ENCODE results near the gene IGFBP5. TPM values are rescaled to one million over a fixed set of nuclear protein-coding genes. Genes with fewer than 3 reads are reported as not detected.

IGFBP5 gene
- total RNA-seq, 1 donor from 2014 or later = 150 TPM

GRCh38 chr2:216714376-216714775 is 19.0 kb upstream of the IGFBP5 start:
- no peak overlapping the region for H3K27ac ChIP-seq
- H3F3A ChIP-seq (ENCODE audit: low read depth) = no peaks in the 10 kb centered on the region
- H3K9ac ChIP-seq = no peak overlapping the region
- H2AFZ ChIP-seq (replicated peaks) = no peak overlapping the region
- H3K79me2 ChIP-seq (ENCODE audit: low read depth) = no peaks in the 10 kb centered on the region
- no peaks in the 10 kb centered on the region for H3K9me3 ChIP-seq (ENCODE audit: low read depth)
- H3K9me3 Mint-ChIP-seq = no peaks in the 10 kb centered on the region
- no peak overlapping the region for H3K4me2 ChIP-seq
- no peaks in the 10 kb centered on the region for H4K20me1 ChIP-seq (ENCODE audit: low read depth)
- H3K4me1 Mint-ChIP-seq = peaks cover 35% of the 10 kb centered on the region
- H3K27me3 Mint-ChIP-seq (ENCODE audit: insufficient read depth, low read depth) = no peaks in the 10 kb centered on the region
- no peaks in the 10 kb centered on the region for H3K36me3 ChIP-seq
- no peak overlapping the region for H3K27ac Mint-ChIP-seq
- no peak overlapping the region for H3K4me3 Mint-ChIP-seq
- DNase-seq (ENCODE audit: low spot score) = no peak
- H3K4me1 ChIP-seq = peaks cover 6% of the 10 kb centered on the region
- no peaks in the 10 kb centered on the region for H3K36me3 Mint-ChIP-seq
- TF ChIP-seq CTCF (IDR thresholded peaks at IDR 0.05) (no peak), EZH2 (IDR thresholded peaks at IDR 0.05) (no peak), EZH2phosphoT487 (IDR thresholded peaks at IDR 0.05) (no peak)
- H3K27me3 ChIP-seq = no peaks in the 10 kb centered on the region
- H3K4me3 ChIP-seq = no peak overlapping the region

- Histone ChIP-seq H3F3A (ENCODE audit: low read depth) (no peaks in the 10 kb centered on the region), H3K36me3 (no peaks in the 10 kb centered on the region), H3K9me3 (ENCODE audit: low read depth) (peaks cover 4% of the 10 kb centered on the region), H3K79me2 (ENCODE audit: low read depth) (no peaks in the 10 kb centered on the region), H3K4me2 (no peak overlapping the region), H3K4me3 (no peak overlapping the region), H3K27ac (no peak overlapping the region), H3K4me1 (peaks cover 6% of the 10 kb centered on the region), H4K20me1 (ENCODE audit: low read depth) (no peaks in the 10 kb centered on the region), H2AFZ (replicated peaks) (no peak overlapping the region), H3K9ac (no peak overlapping the region), H3K27me3 (no peaks in the 10 kb centered on the region)
- peaks cover 4% of the 10 kb centered on the region for H3K9me3 Mint-ChIP-seq
- TF ChIP-seq EZH2phosphoT487 (IDR thresholded peaks at IDR 0.05) = no peak
- no peak for TF ChIP-seq CTCF (IDR thresholded peaks at IDR 0.05)
- TF ChIP-seq EZH2 (IDR thresholded peaks at IDR 0.05) = no peak
- H3K36me3 Mint-ChIP-seq = no peaks in the 10 kb centered on the region
- peak overlapping the region; percentile 25 for H3K27ac Mint-ChIP-seq
- H3K4me3 Mint-ChIP-seq = no peak overlapping the region
- DNase-seq (ENCODE audit: low spot score) = no peak
- peaks cover 5% of the 10 kb centered on the region for H3K27me3 Mint-ChIP-seq (ENCODE audit: insufficient read depth, low read depth)
- H3K4me1 Mint-ChIP-seq = peaks cover 35% of the 10 kb centered on the region
These were observed 18.5 kb upstream of the IGFBP5 start for GRCh38 chr2:216713691-216714336.

DNA sequence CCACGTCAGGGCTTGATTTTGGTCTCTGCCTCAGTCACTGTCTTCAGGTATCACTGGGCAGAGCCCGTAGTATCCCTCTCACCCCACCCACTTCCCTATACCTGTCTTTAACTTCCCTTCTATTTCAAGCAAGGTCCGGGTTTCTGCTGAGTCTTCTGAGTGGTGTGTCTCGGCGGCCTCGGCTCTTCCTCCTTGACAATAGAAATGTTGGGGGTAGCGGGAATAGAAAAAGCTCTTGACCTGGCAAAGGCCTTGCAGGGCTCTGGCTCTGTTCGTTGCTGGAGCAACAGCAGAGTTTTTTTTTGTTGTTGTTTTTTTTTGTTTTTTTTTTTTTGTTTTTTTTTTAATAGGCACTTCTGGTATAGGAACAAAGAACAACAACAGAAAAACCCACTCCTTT is 16.0 kb upstream of the IGFBP5 start:
- no peak for TF ChIP-seq EZH2 (IDR thresholded peaks at IDR 0.05)
- TF ChIP-seq EZH2phosphoT487 (IDR thresholded peaks at IDR 0.05) = no peak
- no peak for TF ChIP-seq CTCF (IDR thresholded peaks at IDR 0.05)
- Histone ChIP-seq H3K4me3 (no peak overlapping the region), H3F3A (ENCODE audit: low read depth) (no peaks in the 10 kb centered on the region), H3K4me2 (no peak overlapping the region), H3K79me2 (ENCODE audit: low read depth) (no peaks in the 10 kb centered on the region), H4K20me1 (ENCODE audit: low read depth) (no peaks in the 10 kb centered on the region), H3K27ac (no peak overlapping the region), H2AFZ (replicated peaks) (no peak overlapping the region), H3K36me3 (no peaks in the 10 kb centered on the region), H3K27me3 (no peaks in the 10 kb centered on the region), H3K4me1 (no peaks in the 10 kb centered on the region), H3K9me3 (ENCODE audit: low read depth) (peaks cover 4% of the 10 kb centered on the region), H3K9ac (no peak overlapping the region)
- H3K27me3 Mint-ChIP-seq (ENCODE audit: insufficient read depth, low read depth) = peaks cover 5% of the 10 kb centered on the region
- H3K36me3 Mint-ChIP-seq = no peaks in the 10 kb centered on the region
- H3K4me1 Mint-ChIP-seq = peaks cover 25% of the 10 kb centered on the region
- no peak for DNase-seq (ENCODE audit: low spot score)
- peaks cover 8% of the 10 kb centered on the region for H3K9me3 Mint-ChIP-seq
- no peak overlapping the region for H3K4me3 Mint-ChIP-seq
- H3K27ac Mint-ChIP-seq = peak overlapping the region; percentile 68
